ENCODE measurements around the gene TMEM204.

DNA sequence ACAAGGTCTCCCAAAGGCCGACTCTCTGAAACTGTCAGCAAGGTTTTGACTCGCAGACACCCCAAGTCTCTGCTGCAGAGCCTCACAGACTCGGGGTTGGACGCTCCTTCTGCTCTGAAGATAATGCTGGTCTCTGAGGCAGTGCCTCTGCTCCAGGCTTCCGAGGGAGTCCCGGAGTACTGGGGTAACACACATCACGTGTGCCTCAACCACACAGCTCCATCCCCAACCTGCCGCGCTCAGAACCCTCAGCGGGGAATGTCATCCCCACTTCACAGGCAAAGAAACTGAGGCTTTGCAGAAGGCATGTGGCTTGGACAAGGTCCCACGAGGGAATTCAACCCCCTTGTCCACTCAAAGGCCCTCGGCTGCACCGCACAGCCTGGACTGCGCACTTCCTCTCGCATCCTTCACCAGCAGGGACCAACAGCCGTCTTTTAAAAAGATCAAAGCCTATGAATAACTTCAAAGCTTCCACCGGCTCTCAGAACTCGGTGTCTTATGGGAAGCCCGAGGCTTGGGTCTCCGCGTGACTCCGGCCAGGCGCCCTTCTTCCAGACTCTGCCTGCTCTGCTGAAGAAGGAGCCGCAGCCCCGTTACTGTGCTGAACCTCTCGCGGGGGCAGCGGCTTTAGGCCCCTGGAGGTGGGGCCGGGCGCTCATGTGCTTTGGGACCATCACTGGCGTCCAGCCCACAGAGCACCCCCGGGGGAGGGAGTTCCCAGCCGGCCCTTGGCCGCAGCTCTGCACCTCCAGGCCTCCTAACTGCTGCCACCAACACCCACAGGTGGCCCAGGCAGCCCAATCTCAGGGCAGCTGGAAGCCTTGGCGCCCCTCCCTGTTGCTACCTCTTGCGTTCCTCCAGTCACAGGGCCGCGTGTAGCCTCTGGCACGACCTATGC is 2.2 kb downstream of the TMEM204 start:
- TF ChIP-seq, protein P1, sequence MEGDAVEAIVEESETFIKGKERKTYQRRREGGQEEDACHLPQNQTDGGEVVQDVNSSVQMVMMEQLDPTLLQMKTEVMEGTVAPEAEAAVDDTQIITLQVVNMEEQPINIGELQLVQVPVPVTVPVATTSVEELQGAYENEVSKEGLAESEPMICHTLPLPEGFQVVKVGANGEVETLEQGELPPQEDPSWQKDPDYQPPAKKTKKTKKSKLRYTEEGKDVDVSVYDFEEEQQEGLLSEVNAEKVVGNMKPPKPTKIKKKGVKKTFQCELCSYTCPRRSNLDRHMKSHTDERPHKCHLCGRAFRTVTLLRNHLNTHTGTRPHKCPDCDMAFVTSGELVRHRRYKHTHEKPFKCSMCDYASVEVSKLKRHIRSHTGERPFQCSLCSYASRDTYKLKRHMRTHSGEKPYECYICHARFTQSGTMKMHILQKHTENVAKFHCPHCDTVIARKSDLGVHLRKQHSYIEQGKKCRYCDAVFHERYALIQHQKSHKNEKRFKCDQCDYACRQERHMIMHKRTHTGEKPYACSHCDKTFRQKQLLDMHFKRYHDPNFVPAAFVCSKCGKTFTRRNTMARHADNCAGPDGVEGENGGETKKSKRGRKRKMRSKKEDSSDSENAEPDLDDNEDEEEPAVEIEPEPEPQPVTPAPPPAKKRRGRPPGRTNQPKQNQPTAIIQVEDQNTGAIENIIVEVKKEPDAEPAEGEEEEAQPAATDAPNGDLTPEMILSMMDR (conservative IDR thresholded peaks at IDR 0.05; ENCODE audit: low read depth, low read length) = no peak
- no peak for TF ChIP-seq EZH2 (IDR thresholded peaks at IDR 0.05; ENCODE audit: borderline replicate concordance, low read depth, low read length, poor library complexity, severe bottlenecking)
